GM23338 (cell line): Measurements from ENCODE around the gene PCBP3. TPM values are rescaled to one million over a fixed set of nuclear protein-coding genes. Genes with fewer than 3 reads are reported as not detected.

Source experiments
- ATAC-seq: fragments of 200-7000 bp; cut with Tn5 transposase; 3 replicates; pipeline ENCODE4 v1.9.1; 2020
- DNase-seq: peaks from one replicate; pipeline ENCODE4 v3.0.0-alpha.2; 2015; ENCODE audit warnings: low spot score
- H2AFZ ChIP-seq: fragments of 200-600 bp; sonication (generic); 2 replicates; pipeline ENCODE4 v1.8.0; 2016; ENCODE audit warnings: antibody characterized with exemption, mild to moderate bottlenecking, moderate library complexity
- H3F3A ChIP-seq: fragments of 200-600 bp; sonication (generic); replicated peaks from 2 replicates; pipeline ENCODE4 v1.8.0; 2017; ENCODE audit warnings: antibody characterized with exemption, mixed run types, low read depth
- H3K27ac ChIP-seq: fragments of 200-600 bp; sonication (generic); 2 replicates; pipeline ENCODE4 v1.6.1; 2016; ENCODE audit warnings: low read depth
- H3K27me3 ChIP-seq: fragments of 200-600 bp; sonication (generic); 2 replicates; pipeline ENCODE4 v1.8.0; 2016; ENCODE audit warnings: mild to moderate bottlenecking, mixed run types, moderate library complexity; ENCODE audit not compliant: insufficient read depth
- H3K36me3 ChIP-seq: fragments of 200-600 bp; sonication (generic); 2 replicates; pipeline ENCODE4 v1.8.0; 2016; ENCODE audit warnings: mild to moderate bottlenecking; ENCODE audit not compliant: insufficient read depth
- H3K4me1 ChIP-seq: fragments of 200-600 bp; sonication (generic); 2 replicates; pipeline ENCODE4 v1.8.0; 2016; ENCODE audit warnings: mild to moderate bottlenecking, moderate library complexity; ENCODE audit not compliant: insufficient read depth
- H3K4me2 ChIP-seq: fragments of 200-600 bp; sonication (generic); 2 replicates; pipeline ENCODE4 v1.7.1; 2017; ENCODE audit warnings: mixed run types
- H3K4me3 ChIP-seq: fragments of 200-600 bp; sonication (generic); 2 replicates; pipeline ENCODE4 v1.6.1; 2016; ENCODE audit warnings: mixed run types
- H3K79me2 ChIP-seq: fragments of 200-600 bp; sonication (generic); replicated peaks from 2 replicates; pipeline ENCODE4 v1.8.0; 2017; ENCODE audit warnings: mild to moderate bottlenecking; ENCODE audit not compliant: insufficient read depth
- H3K9me2 ChIP-seq: fragments of 200-600 bp; sonication (generic); 2 replicates; pipeline ENCODE4 v1.8.0; 2017; ENCODE audit not compliant: insufficient read depth
- H4K20me1 ChIP-seq: fragments of 200-600 bp; sonication (generic); replicated peaks from 2 replicates; pipeline ENCODE4 v1.8.0; 2017; ENCODE audit warnings: mild to moderate bottlenecking; ENCODE audit not compliant: insufficient read depth
- H3K27ac Mint-ChIP-seq: 2 replicates; pipeline ENCODE4 v1.8.0; 2020; ENCODE audit warnings: inconsistent platforms, mild to moderate bottlenecking, moderate library complexity, mixed read lengths
- H3K27me3 Mint-ChIP-seq: 3 replicates; pipeline ENCODE4 v1.8.0; 2022; ENCODE audit warnings: low read depth, mild to moderate bottlenecking, moderate library complexity, mixed read lengths, inconsistent platforms; ENCODE audit not compliant: insufficient read depth, poor library complexity
- H3K36me3 Mint-ChIP-seq: 3 replicates; pipeline ENCODE4 v1.8.0; 2021; ENCODE audit warnings: low read depth, mild to moderate bottlenecking, inconsistent platforms, moderate library complexity, mixed read lengths
- H3K4me1 Mint-ChIP-seq: 3 replicates; pipeline ENCODE4 v1.8.0; 2020; ENCODE audit warnings: mild to moderate bottlenecking, inconsistent platforms, mixed read lengths
- H3K4me3 Mint-ChIP-seq: 3 replicates; pipeline ENCODE4 v1.8.0; 2021; ENCODE audit warnings: moderate library complexity, mild to moderate bottlenecking, inconsistent platforms, mixed read lengths
- H3K9me3 Mint-ChIP-seq: 3 replicates; pipeline ENCODE4 v1.8.0; 2020; ENCODE audit warnings: moderate library complexity, mild to moderate bottlenecking, inconsistent platforms, mixed read lengths
- CREB1 ChIP-seq: fragments of 250-450 bp; sonication (Bioruptor Pico); IDR thresholded peaks from 2 replicates; pipeline ENCODE4 v1.5.0; 2020; ENCODE audit warnings: low read depth, mild to moderate bottlenecking, moderate library complexity
- CTCF ChIP-seq, 2 experiments: fragments of 200-600 bp in 1 of 2; sonication (generic) in 1 of 2; conservative IDR thresholded peaks; 2 replicates each; pipeline versions ENCODE4 v1.5.1 to v1.6.1; 2016 to 2017; ENCODE audit warnings: antibody characterized with exemption in 2 of 2, low read depth in 2 of 2, mild to moderate bottlenecking in 2 of 2, moderate library complexity in 1 of 2
- ETS1 ChIP-seq: IDR thresholded peaks from 2 replicates; pipeline ENCODE4 v1.6.1; 2016; ENCODE audit warnings: antibody characterized with exemption
- EZH2 ChIP-seq: fragments of 200-600 bp; sonication (generic); IDR thresholded peaks from one replicate; pipeline ENCODE4 v1.8.0; 2017; ENCODE audit warnings: antibody characterized with exemption, mild to moderate bottlenecking, low read depth; ENCODE audit not compliant: unreplicated experiment
- EZH2phosphoT487 ChIP-seq: fragments of 200-600 bp; sonication (generic); IDR thresholded peaks from one replicate; pipeline ENCODE4 v1.8.1; 2018; ENCODE audit warnings: antibody characterized with exemption; ENCODE audit not compliant: unreplicated experiment
- JUNB ChIP-seq: IDR thresholded peaks from one replicate; pipeline ENCODE4 v1.6.1; 2016; ENCODE audit warnings: antibody characterized with exemption; ENCODE audit not compliant: unreplicated experiment
- NANOG ChIP-seq: IDR thresholded peaks from 2 replicates; pipeline ENCODE4 v1.6.1; 2016; ENCODE audit warnings: antibody characterized with exemption, borderline replicate concordance
- POLR2AphosphoS5 ChIP-seq: IDR thresholded peaks from 2 replicates; pipeline ENCODE4 v1.6.1; 2016; ENCODE audit warnings: antibody characterized with exemption, low read depth
- STAT1 ChIP-seq: IDR thresholded peaks from one replicate; pipeline ENCODE4 v1.6.1; 2016; ENCODE audit warnings: antibody characterized with exemption; ENCODE audit not compliant: unreplicated experiment
- ZNF114 ChIP-seq: fragments of 250-450 bp; sonication (Bioruptor Pico); IDR thresholded peaks from 2 replicates; pipeline ENCODE4 v1.5.0; 2020; ENCODE audit warnings: mild to moderate bottlenecking, moderate library complexity
- ZNF331 ChIP-seq: fragments of 250-450 bp; sonication (Bioruptor Pico); IDR thresholded peaks from 2 replicates; pipeline ENCODE4 v1.5.0; 2020; ENCODE audit warnings: low read depth, mild to moderate bottlenecking, moderate library complexity
- ZNF462 ChIP-seq: fragments of 250-450 bp; sonication (Bioruptor Pico); IDR thresholded peaks from 2 replicates; pipeline ENCODE4 v1.5.0; 2020; ENCODE audit warnings: mild to moderate bottlenecking, moderate library complexity
- polyA plus RNA-seq: library from polyadenylated mRNA; unstranded; fragments of >200 nt; fragmentation: Nextera tagmentation; extraction: Ambion mirVana; gene quantifications from 2 replicates; pipeline ENCODE4 v1.2.1, GENCODE V29; 2016
- total RNA-seq: library from RNA; depleted of rRNA; stranded (reverse); fragments of >200 nt; shearing (Covaris generic); gene quantifications from 2 replicates; pipeline ENCODE4 v1.2.3, GENCODE V29; 2014
- TF ChIP-seq, protein P1 (sequence below): IDR thresholded peaks from one replicate; pipeline ENCODE4 v1.6.1; 2018; ENCODE audit warnings: antibody characterized with exemption; ENCODE audit not compliant: unreplicated experiment

PCBP3 gene
- total and polyA plus RNA-seq, 2 experiments from 2014 or later, result 7.1 to 9.1 TPM

- ATAC-seq, result no peak
- H3K27me3 Mint-ChIP-seq, result peaks cover 12% of the 10 kb centered on the region
- H3K9me2 ChIP-seq, result no peaks in the 10 kb centered on the region
- H3K36me3 ChIP-seq, result peaks cover 3% of the 10 kb centered on the region; the same call in 1 of the 2 replicates
- peaks cover 6% of the 10 kb centered on the region for H3K36me3 Mint-ChIP-seq
- peaks cover 16% of the 10 kb centered on the region for H3K27me3 ChIP-seq
- H3F3A ChIP-seq, result peaks cover 23% of the 10 kb centered on the region
- H3K4me1 Mint-ChIP-seq, result peaks cover 18% of the 10 kb centered on the region
- no peak overlapping the region for H3K27ac Mint-ChIP-seq
- TF ChIP-seq EZH2phosphoT487 (no peak), NANOG (no peak), EZH2 (no peak), ETS1 (no peak), POLR2AphosphoS5 (no peak), ZNF114 (CRISPR knock-in tag) (no peak), ZNF331 (no peak), CTCF (conservative IDR thresholded peaks at IDR 0.05; ENCODE audit: low read depth in 2 of 2) (no peak), CREB1 (no peak), JUNB (no peak), STAT1 (no peak), ZNF462 (CRISPR knock-in tag) (no peak)
- TF ChIP-seq, protein P1, sequence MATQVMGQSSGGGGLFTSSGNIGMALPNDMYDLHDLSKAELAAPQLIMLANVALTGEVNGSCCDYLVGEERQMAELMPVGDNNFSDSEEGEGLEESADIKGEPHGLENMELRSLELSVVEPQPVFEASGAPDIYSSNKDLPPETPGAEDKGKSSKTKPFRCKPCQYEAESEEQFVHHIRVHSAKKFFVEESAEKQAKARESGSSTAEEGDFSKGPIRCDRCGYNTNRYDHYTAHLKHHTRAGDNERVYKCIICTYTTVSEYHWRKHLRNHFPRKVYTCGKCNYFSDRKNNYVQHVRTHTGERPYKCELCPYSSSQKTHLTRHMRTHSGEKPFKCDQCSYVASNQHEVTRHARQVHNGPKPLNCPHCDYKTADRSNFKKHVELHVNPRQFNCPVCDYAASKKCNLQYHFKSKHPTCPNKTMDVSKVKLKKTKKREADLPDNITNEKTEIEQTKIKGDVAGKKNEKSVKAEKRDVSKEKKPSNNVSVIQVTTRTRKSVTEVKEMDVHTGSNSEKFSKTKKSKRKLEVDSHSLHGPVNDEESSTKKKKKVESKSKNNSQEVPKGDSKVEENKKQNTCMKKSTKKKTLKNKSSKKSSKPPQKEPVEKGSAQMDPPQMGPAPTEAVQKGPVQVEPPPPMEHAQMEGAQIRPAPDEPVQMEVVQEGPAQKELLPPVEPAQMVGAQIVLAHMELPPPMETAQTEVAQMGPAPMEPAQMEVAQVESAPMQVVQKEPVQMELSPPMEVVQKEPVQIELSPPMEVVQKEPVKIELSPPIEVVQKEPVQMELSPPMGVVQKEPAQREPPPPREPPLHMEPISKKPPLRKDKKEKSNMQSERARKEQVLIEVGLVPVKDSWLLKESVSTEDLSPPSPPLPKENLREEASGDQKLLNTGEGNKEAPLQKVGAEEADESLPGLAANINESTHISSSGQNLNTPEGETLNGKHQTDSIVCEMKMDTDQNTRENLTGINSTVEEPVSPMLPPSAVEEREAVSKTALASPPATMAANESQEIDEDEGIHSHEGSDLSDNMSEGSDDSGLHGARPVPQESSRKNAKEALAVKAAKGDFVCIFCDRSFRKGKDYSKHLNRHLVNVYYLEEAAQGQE, result no peak
- no peak overlapping the region for H2AFZ ChIP-seq
- H4K20me1 ChIP-seq, result peaks cover 2% of the 10 kb centered on the region; the same call in 1 of the 2 replicates
- H3K4me1 ChIP-seq, result peaks cover 25% of the 10 kb centered on the region
- no peak for DNase-seq
- no peak overlapping the region for H3K4me2 ChIP-seq
- no peaks in the 10 kb centered on the region for H3K9me3 Mint-ChIP-seq
- H3K4me3 ChIP-seq, result no peak overlapping the region
- H3K79me2 ChIP-seq, result peaks cover 6% of the 10 kb centered on the region; the same call in 1 of the 2 replicates
- no peak overlapping the region for H3K4me3 Mint-ChIP-seq
- H3K27ac ChIP-seq, result no peak overlapping the region
Observed at GRCh38 chr21:45979651-45980050, 336.1 kb downstream of the PCBP3 start.
